ENCODE data around the gene BAHCC1. TPM values are rescaled to one million over a fixed set of nuclear protein-coding genes. Genes with fewer than 3 reads are reported as not detected.

BAHCC1 gene
- total and polyA plus RNA-seq, 2 of the 8 experiments (the other 6 are each of a cell fraction or from before 2014, with no cell fraction given) = 0.26 to 0.58 TPM

- no peak for TF ChIP-seq CHD7 (IDR thresholded peaks at IDR 0.05; ENCODE audit: insufficient replicate concordance, low read length)
- no peak for TF ChIP-seq EZH2 (IDR thresholded peaks at IDR 0.05; ENCODE audit: low read depth, low read length, severe bottlenecking)
- no peak for TF ChIP-seq SIX5 (IDR thresholded peaks at IDR 0.05; ENCODE audit: low read depth, low read length)
- no peak for TF ChIP-seq TEAD4 (IDR thresholded peaks at IDR 0.05; ENCODE audit: low read depth, low read length)
Observed at GRCh38 chr17:81417879-81418709, 22.8 kb downstream of the BAHCC1 start (continued).

Measured in H1 (cell line).